ENCODE measurements around the gene GPR146. TPM values are rescaled to one million over a fixed set of nuclear protein-coding genes. Genes with fewer than 3 reads are reported as not detected.
"Not testable (repeated sequence)": the region's sequence is repeated elsewhere in the genome, so short reads cannot be mapped to it uniquely, and the experiment has no call there.

GPR146 gene
- polyA plus RNA-seq (2012; ENCODE audit: low read depth, missing spikeins): 3.0 TPM

DNA sequence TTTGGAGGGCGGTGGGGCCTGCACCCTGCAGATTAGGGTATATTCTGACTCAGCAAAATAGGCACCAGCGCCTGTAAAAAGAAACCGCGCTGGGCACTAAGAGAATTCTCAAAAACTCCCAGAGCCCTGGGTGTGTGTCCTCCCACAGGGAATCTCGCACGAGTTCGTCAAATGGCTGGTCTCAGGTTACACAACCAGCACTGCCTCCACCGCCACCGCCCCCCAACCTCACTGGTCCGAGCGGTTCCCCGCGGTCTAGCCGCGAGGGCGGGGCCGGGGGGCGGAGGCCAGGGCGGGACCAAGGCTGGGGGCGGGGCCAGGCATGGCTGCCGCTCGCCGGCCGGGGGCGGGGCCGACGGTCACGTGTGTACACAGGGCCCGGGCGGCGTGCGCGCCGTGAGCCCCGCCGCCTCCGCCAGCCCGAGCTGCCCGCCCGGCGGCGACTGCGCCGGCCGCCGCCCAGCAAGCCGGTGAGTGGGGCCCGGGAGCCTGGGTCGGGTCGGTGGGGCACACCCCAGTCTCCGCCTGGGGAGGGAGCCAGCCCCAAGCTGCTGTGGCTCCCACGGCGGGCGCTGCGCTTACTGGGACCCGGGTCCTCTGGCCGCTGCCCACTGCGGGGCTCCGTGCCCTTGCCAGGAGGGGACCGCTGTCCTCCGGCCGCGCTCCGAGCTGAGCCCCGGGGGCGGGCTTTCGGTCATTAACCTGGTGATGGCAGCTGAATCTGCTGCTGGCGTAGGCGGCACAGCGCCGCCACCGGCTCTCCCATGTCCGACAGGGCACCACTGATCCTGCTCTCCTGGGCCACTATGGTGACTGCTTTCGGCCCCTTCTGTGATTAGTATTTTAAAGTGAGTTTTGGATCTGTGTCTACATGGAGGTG, at the start of gene GPR146:
Gene GPR146, plus strand, starts transcription at position 358 of the 880 bp plus-strand sequence. CDS start 12,970 bp downstream, outside the sequence.
- peak; percentile 100 for DNase-seq (ENCODE audit: insufficient read length, low spot score)
- no peak for TF ChIP-seq POLR2AphosphoS5 (IDR thresholded peaks at IDR 0.05; ENCODE audit: low read depth, low read length)
- TF ChIP-seq SPI1 (IDR thresholded peaks at IDR 0.05; ENCODE audit: low read depth, low read length): no peak
- TF ChIP-seq POU2F2 (IDR thresholded peaks at IDR 0.05; ENCODE audit: low read depth, low read length): no peak
- TF ChIP-seq POLR2A (IDR thresholded peaks at IDR 0.05; ENCODE audit: low read depth, low read length): no peak
- no peak for TF ChIP-seq PAX5 (IDR thresholded peaks at IDR 0.05; ENCODE audit: insufficient read depth, low read length, severe bottlenecking)
- no peak for TF ChIP-seq TAF1 (IDR thresholded peaks at IDR 0.05; ENCODE audit: low read depth, low read length)
- FAIRE-seq: peak; percentile 96

DNA sequence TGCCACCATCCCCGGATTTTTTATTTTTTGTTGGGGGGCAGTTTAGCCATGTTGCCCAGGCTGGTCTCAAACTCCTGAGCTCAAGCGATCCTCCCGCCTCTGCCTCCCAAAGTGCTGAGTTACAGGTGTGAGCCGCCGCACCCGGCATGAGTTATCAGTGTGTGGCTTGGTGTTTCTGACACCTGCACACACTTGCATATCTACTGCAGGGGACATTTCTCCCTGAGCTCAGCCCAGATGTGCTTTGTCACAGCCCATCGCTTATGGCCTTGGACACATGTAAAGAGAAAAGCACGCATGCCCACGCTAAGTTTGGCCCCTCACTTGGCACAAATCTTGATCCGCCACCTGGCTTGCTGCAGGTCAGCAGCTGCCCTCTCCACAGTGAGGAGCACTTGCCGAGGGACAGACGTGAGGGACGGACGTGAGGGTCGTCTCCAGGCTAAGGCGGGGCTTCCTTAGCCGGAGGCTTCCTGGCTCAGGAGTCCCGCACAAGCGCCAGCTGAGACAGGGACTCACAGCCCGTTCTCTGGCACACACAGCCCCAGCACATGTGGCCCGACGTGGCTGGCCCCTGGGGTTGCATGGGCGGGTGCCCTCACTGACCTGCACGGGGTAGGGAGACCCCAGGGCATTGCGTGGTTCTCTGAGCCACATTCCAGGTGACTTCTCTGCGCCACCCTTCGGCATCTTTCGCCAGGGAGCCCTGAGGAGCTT, 49.6 kb upstream of the GPR146 start:
- FAIRE-seq: peak; percentile 61
- peak; percentile 38 for TF ChIP-seq POLR2AphosphoS5 (IDR thresholded peaks at IDR 0.05; ENCODE audit: low read depth, low read length)
- no peak for TF ChIP-seq SPI1 (IDR thresholded peaks at IDR 0.05; ENCODE audit: low read depth, low read length)
- no peak for DNase-seq (ENCODE audit: insufficient read length, low spot score)

DNA sequence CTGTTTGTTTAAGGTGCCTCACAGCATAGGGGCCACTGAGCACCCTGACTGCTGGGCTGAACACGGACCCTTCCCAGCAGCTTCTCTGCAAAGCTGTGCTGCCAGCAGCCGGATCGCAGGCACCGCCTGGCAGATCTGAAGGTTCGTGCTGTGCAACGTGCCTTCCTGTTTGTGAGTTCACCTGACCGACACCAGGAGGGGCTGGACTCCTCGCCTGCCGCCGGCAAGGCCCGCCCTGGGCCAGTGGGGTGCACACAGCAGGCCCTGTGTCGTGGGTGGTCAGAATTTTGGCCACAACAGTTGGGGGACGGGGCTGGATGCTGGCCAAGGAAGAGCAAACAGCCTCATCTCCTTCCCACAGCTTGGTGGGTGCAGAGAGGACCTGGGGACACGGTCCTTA, 48.8 kb upstream of the GPR146 start:
- DNase-seq (ENCODE audit: insufficient read length, low spot score) (no peak), FAIRE-seq (no peak)
- TF ChIP-seq POU2F2 (IDR thresholded peaks at IDR 0.05; ENCODE audit: low read depth, low read length) (no peak), POLR2AphosphoS5 (IDR thresholded peaks at IDR 0.05; ENCODE audit: low read depth, low read length) (no peak), PAX5 (IDR thresholded peaks at IDR 0.05; ENCODE audit: insufficient read depth, low read length, severe bottlenecking) (no peak), TAF1 (IDR thresholded peaks at IDR 0.05; ENCODE audit: low read depth, low read length) (no peak), SPI1 (IDR thresholded peaks at IDR 0.05; ENCODE audit: low read depth, low read length) (no peak)

GRCh38 chr7:996079-996872, 48.1 kb upstream of the GPR146 start:
- no peak for FAIRE-seq

GRCh38 chr7:997404-998395, 46.6 kb upstream of the GPR146 start:
- TF ChIP-seq POLR2A (IDR thresholded peaks at IDR 0.05; ENCODE audit: low read depth, low read length) (no peak), POLR2AphosphoS5 (IDR thresholded peaks at IDR 0.05; ENCODE audit: low read depth, low read length) (no peak), TAF1 (IDR thresholded peaks at IDR 0.05; ENCODE audit: low read depth, low read length) (no peak), PAX5 (IDR thresholded peaks at IDR 0.05; ENCODE audit: insufficient read depth, low read length, severe bottlenecking) (no peak), POU2F2 (IDR thresholded peaks at IDR 0.05; ENCODE audit: low read depth, low read length) (no peak), SPI1 (IDR thresholded peaks at IDR 0.05; ENCODE audit: low read depth, low read length) (no peak)
- no peak for DNase-seq (ENCODE audit: insufficient read length, low spot score)
- FAIRE-seq: no peak

More at GRCh38 chr7:996079-996872, 48.1 kb upstream of the GPR146 start:
- no peak for DNase-seq (ENCODE audit: insufficient read length, low spot score)
- TF ChIP-seq POU2F2 (IDR thresholded peaks at IDR 0.05; ENCODE audit: low read depth, low read length) (no peak), POLR2A (IDR thresholded peaks at IDR 0.05; ENCODE audit: low read depth, low read length) (no peak), SPI1 (IDR thresholded peaks at IDR 0.05; ENCODE audit: low read depth, low read length) (no peak), PAX5 (IDR thresholded peaks at IDR 0.05; ENCODE audit: insufficient read depth, low read length, severe bottlenecking) (no peak), POLR2AphosphoS5 (IDR thresholded peaks at IDR 0.05; ENCODE audit: low read depth, low read length) (no peak), TAF1 (IDR thresholded peaks at IDR 0.05; ENCODE audit: low read depth, low read length) (no peak)

DNA sequence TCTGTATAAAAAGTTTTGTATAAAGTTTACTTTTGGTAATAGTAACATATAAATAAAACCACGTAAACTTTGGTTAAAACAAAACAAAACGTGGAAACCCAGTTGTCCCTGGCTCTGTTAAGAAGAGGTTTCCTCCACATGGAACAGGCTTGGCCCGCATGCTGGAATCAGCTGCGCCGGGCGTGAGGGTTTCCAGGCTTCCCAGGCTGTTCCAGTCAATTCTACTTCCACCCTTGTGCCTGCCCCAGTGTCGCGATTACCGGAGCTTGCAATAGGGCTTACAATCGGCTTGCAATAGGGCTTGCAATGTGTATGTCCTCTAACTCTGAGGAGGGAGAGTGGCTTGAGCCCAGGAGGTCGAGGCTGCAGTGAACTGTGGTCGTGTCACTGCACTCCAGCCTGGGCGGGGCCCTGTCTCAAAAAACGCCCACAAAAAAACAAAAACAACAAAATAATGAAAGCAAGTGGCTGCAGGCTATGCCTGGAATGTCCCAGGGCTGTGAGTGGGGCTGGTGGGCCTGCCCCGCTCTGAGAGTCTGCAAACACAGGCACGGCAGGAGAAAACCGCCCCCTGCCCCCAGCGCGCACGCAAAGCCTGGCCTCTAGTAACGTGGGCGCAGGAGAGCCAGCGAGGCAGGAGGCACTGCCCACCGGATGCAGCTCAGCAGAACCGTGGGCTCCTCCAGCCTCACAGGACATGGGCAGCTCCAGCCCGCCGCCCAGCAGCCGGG, 45.0 kb upstream of the GPR146 start:
- FAIRE-seq (no peak), DNase-seq (ENCODE audit: insufficient read length, low spot score) (no peak)
- TF ChIP-seq PAX5 (IDR thresholded peaks at IDR 0.05; ENCODE audit: insufficient read depth, low read length, severe bottlenecking): no peak
- no peak for TF ChIP-seq POU2F2 (IDR thresholded peaks at IDR 0.05; ENCODE audit: low read depth, low read length)
- no peak for TF ChIP-seq POLR2AphosphoS5 (IDR thresholded peaks at IDR 0.05; ENCODE audit: low read depth, low read length)
- no peak for TF ChIP-seq TAF1 (IDR thresholded peaks at IDR 0.05; ENCODE audit: low read depth, low read length)
- no peak for TF ChIP-seq POLR2A (IDR thresholded peaks at IDR 0.05; ENCODE audit: low read depth, low read length)
- TF ChIP-seq SPI1 (IDR thresholded peaks at IDR 0.05; ENCODE audit: low read depth, low read length): no peak

GRCh38 chr7:999941-1000935, 44.1 kb upstream of the GPR146 start:
- DNase-seq (ENCODE audit: insufficient read length, low spot score): no peak
- FAIRE-seq: peak; percentile 84
- TF ChIP-seq PAX5 (IDR thresholded peaks at IDR 0.05; ENCODE audit: insufficient read depth, low read length, severe bottlenecking): no peak
- no peak for TF ChIP-seq POLR2A (IDR thresholded peaks at IDR 0.05; ENCODE audit: low read depth, low read length)
- no peak for TF ChIP-seq POLR2AphosphoS5 (IDR thresholded peaks at IDR 0.05; ENCODE audit: low read depth, low read length)
- TF ChIP-seq SPI1 (IDR thresholded peaks at IDR 0.05; ENCODE audit: low read depth, low read length): no peak
- no peak for TF ChIP-seq TAF1 (IDR thresholded peaks at IDR 0.05; ENCODE audit: low read depth, low read length)
- TF ChIP-seq POU2F2 (IDR thresholded peaks at IDR 0.05; ENCODE audit: low read depth, low read length): no peak

DNA sequence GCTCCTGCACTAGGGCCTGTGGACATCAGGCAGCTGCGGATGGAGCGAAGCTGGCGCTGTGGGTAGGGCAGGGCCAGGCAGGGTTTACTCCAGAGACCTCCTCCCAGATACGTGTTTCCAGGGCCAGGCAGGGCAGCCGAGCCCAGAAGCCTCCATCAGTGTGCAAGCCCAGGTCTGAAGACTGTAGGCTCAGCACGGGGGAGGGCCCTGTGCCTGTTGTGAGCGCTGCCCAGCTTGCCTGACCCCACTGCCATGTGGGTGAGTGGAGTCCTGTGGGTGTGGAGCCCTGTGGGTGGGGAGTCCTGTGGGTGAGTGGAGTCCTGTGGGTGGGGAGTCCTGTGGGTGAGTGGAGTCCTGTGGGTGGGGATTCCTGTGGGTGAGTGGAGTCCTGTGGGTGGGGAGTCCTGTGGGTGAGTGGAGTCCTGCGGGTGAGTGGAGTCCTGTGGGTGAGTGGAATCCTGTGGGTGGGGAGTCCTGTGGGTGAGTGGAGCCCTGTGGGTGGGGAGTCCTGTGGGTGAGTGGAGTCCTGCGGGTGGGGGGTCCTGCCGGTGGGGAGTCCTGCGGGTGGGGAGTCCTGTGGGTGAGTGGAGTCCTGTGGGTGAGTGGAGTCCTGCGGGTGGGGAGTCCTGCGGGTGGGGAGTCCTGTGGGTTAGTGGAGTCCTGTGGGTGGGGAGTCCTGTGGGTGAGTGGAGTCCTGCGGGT, 43.1 kb upstream of the GPR146 start:
- FAIRE-seq; DNase-seq (ENCODE audit: insufficient read length, low spot score): not testable (repeated sequence)

DNA sequence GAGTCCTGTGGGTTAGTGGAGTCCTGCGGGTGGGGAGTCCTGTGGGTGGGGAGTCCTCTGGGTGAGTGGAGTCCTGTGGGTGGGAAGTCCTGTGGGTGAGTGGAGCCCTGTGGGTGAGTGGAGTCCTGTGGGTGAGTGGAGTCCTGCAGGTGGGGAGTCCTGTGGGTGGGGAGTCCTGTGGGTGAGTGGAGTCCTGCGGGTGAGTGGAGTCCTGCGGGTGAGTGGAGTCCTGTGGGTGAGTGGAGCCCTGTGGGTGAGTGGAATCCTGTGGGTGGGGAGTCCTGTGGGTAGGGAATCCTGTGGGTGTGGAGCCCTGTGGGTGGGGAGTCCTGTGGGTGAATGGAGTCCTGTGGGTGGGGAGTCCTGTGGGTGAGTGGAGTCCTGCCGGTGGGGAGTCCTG, 42.3 kb upstream of the GPR146 start:
- DNase-seq (ENCODE audit: insufficient read length, low spot score); FAIRE-seq: not testable (repeated sequence)

GRCh38 chr7:1002445-1002844, 41.9 kb upstream of the GPR146 start:
- DNase-seq (ENCODE audit: insufficient read length, low spot score); FAIRE-seq: not testable (repeated sequence)

All from GM12891 (cell line).